Mesenchymal stem cell (in vitro differentiated cells and primary cell): ENCODE data around the gene FAM193B.
A peak's percentile ranks its signal among the peaks of the same experiment; 100 is the strongest.

Experiments used
- DNase-seq: peaks from one replicate; pipeline ENCODE4 v3.0.0-alpha.2; 2013
- H2AFZ ChIP-seq: one replicate; pipeline ENCODE4 v1.6.1; 2013; ENCODE audit warnings: low read depth, mild to moderate bottlenecking, control low read depth, inconsistent platforms, low read length, moderate library complexity
- H2AK5ac ChIP-seq: 2 replicates; pipeline ENCODE4 v1.6.1; 2013; ENCODE audit warnings: low read length, moderate library complexity, mild to moderate bottlenecking, inconsistent platforms; ENCODE audit not compliant: severe bottlenecking
- H2BK120ac ChIP-seq: one replicate; pipeline ENCODE4 v1.6.1; 2013; ENCODE audit warnings: low read depth, mild to moderate bottlenecking, inconsistent platforms, low read length, moderate library complexity
- H2BK12ac ChIP-seq, 2 experiments: one replicate each; pipeline ENCODE4 v1.6.1; 2013; ENCODE audit warnings: inconsistent platforms in 2 of 2, low read length in 2 of 2, mild to moderate bottlenecking in 2 of 2, moderate library complexity in 2 of 2, control low read depth in 1 of 2
- H2BK15ac ChIP-seq: one replicate; pipeline ENCODE4 v1.6.1; 2013; ENCODE audit warnings: mild to moderate bottlenecking, low read depth, inconsistent platforms; ENCODE audit not compliant: poor library complexity, severe bottlenecking
- H2BK5ac ChIP-seq: 2 replicates; pipeline ENCODE4 v1.6.1; 2013; ENCODE audit warnings: low read depth, mild to moderate bottlenecking, low read length, control low read depth, inconsistent platforms; ENCODE audit not compliant: poor library complexity, severe bottlenecking
- H3K14ac ChIP-seq, 2 experiments: one replicate each; pipeline ENCODE4 v1.6.1; 2013; ENCODE audit warnings: inconsistent platforms in 2 of 2, low read length in 2 of 2, control low read depth in 1 of 2, mild to moderate bottlenecking in 1 of 2, moderate library complexity in 1 of 2
- H3K18ac ChIP-seq, 2 experiments: one replicate each; pipeline ENCODE4 v1.6.1; 2013; ENCODE audit warnings: inconsistent platforms in 2 of 2, low read length in 2 of 2, control low read depth in 1 of 2, low read depth in 1 of 2, mild to moderate bottlenecking in 1 of 2
- H3K23ac ChIP-seq, 2 experiments: one replicate each; pipeline ENCODE4 v1.6.1; 2013; ENCODE audit warnings: inconsistent platforms in 2 of 2, low read length in 2 of 2, mild to moderate bottlenecking in 2 of 2, moderate library complexity in 2 of 2, control low read depth in 1 of 2
- H3K27ac ChIP-seq: 2 replicates; pipeline ENCODE4 v1.5.1; 2013; ENCODE audit warnings: mild to moderate bottlenecking, moderate library complexity, low read length, control low read depth, inconsistent platforms; ENCODE audit not compliant: poor library complexity, severe bottlenecking
- H3K27me3 ChIP-seq, 2 experiments: 2 replicates each; pipeline versions ENCODE4 v1.6.1 to v1.7.0; 2013; ENCODE audit warnings: low read length in 2 of 2, mild to moderate bottlenecking in 2 of 2, moderate library complexity in 2 of 2, control low read depth in 1 of 2, inconsistent platforms in 1 of 2; ENCODE audit not compliant: control insufficient read depth in 1 of 2, insufficient read depth in 1 of 2
- H3K36me3 ChIP-seq, 2 experiments: 2 replicates each; pipeline versions ENCODE4 v1.6.1 to v1.7.0; 2013; ENCODE audit warnings: low read length in 2 of 2, control low read depth in 1 of 2, inconsistent platforms in 1 of 2, low read depth in 1 of 2, mild to moderate bottlenecking in 1 of 2; ENCODE audit not compliant: insufficient read depth in 2 of 2, control insufficient read depth in 1 of 2
- H3K4ac ChIP-seq, 2 experiments: one replicate each; pipeline ENCODE4 v1.6.1; 2013; ENCODE audit warnings: inconsistent platforms in 2 of 2, low read length in 2 of 2, mild to moderate bottlenecking in 2 of 2, moderate library complexity in 2 of 2, control low read depth in 1 of 2, low read depth in 1 of 2
- H3K4me1 ChIP-seq: 2 replicates; pipeline ENCODE4 v1.6.1; 2013; ENCODE audit warnings: low read depth, low read length, control low read depth; ENCODE audit not compliant: control insufficient read depth, insufficient read depth
- H3K4me2 ChIP-seq: 2 replicates; pipeline ENCODE4 v1.6.1; 2013; ENCODE audit warnings: low read length, mild to moderate bottlenecking, inconsistent platforms; ENCODE audit not compliant: poor library complexity, severe bottlenecking
- H3K4me3 ChIP-seq, 2 experiments: 2 replicates each; pipeline versions ENCODE4 v1.5.1 to v1.7.0; 2013; ENCODE audit warnings: low read length in 2 of 2, mild to moderate bottlenecking in 2 of 2, control low read depth in 1 of 2, low read depth in 1 of 2; ENCODE audit not compliant: insufficient read depth in 1 of 2
- H3K79me1 ChIP-seq: replicated peaks from 2 replicates; pipeline ENCODE4 v1.6.1; 2013; ENCODE audit warnings: mild to moderate bottlenecking, control low read depth, low read length, inconsistent platforms; ENCODE audit not compliant: poor library complexity, severe bottlenecking
- H3K9ac ChIP-seq: 2 replicates; pipeline ENCODE4 v1.7.0; 2013; ENCODE audit warnings: mild to moderate bottlenecking, low read length, moderate library complexity
- H3K9me3 ChIP-seq: 2 replicates; pipeline ENCODE4 v1.7.0; 2013; ENCODE audit warnings: mild to moderate bottlenecking, low read length; ENCODE audit not compliant: control insufficient read depth
- H4K8ac ChIP-seq: one replicate; pipeline ENCODE4 v1.6.1; 2013; ENCODE audit warnings: inconsistent platforms, mild to moderate bottlenecking, low read length, moderate library complexity
- H4K91ac ChIP-seq: one replicate; pipeline ENCODE4 v1.6.1; 2013; ENCODE audit warnings: mild to moderate bottlenecking, low read length, inconsistent platforms
- WGBS: methylation state at CpG from one replicate; pipeline ENCODE4 v1.1.7; 2013; ENCODE audit warnings: mixed read lengths; 5-methylcytosine and 5-hydroxymethylcytosine counted together

FAM193B gene

GRCh38 chr5:177472460-177473442 lies 81.6 kb downstream of the FAM193B start:
- H2AK5ac ChIP-seq, result peak overlapping the region; percentile 23
- H3K9ac ChIP-seq, result peak overlapping the region; percentile 92
- H3K14ac ChIP-seq, result peak overlapping the region in 1 of 2 experiments; percentile 97
- H3K4me3 ChIP-seq, result peak overlapping the region; percentile 90 to 92
- peak overlapping the region in 1 of 2 experiments; percentile 99 for H3K23ac ChIP-seq
- peak overlapping the region; percentile 87 for H2BK120ac ChIP-seq
- H2BK5ac ChIP-seq, result peak overlapping the region; percentile 49
- H2BK12ac ChIP-seq, result peak overlapping the region in 1 of 2 experiments; percentile 78
- H3K27ac ChIP-seq, result peak overlapping the region; percentile 75
- peaks cover 15 to 44% of the 10 kb centered on the region in 2 experiments for H3K36me3 ChIP-seq
- no peaks in the 10 kb centered on the region for H3K27me3 ChIP-seq
- no peaks in the 10 kb centered on the region for H3K79me1 ChIP-seq
- no peaks in the 10 kb centered on the region for H3K9me3 ChIP-seq
- H3K4ac ChIP-seq, result peak overlapping the region; percentile 51 to 94
- no peak overlapping the region for H2AFZ ChIP-seq
- peaks cover 62% of the 10 kb centered on the region for H3K4me1 ChIP-seq
- peak overlapping the region; percentile 70 for H4K91ac ChIP-seq
- peak overlapping the region; percentile 69 for H4K8ac ChIP-seq
- DNase-seq, result peak; percentile 34
- WGBS, result 1% methylated on average over 10 of the region's 93 CpGs
- peak overlapping the region; percentile 77 to 97 for H3K18ac ChIP-seq
- H2BK15ac ChIP-seq, result peak overlapping the region; percentile 41
- peak overlapping the region; percentile 84 for H3K4me2 ChIP-seq

- Histone ChIP-seq H3K9ac (peak overlapping the region; percentile 92), H2AK5ac (no peak overlapping the region), H2AFZ (no peak overlapping the region), H2BK120ac (no peak overlapping the region), H3K27me3 (no peaks in the 10 kb centered on the region), H2BK5ac (no peak overlapping the region), H4K91ac (no peak overlapping the region), H3K36me3 (peaks cover 25 to 54% of the 10 kb centered on the region in 2 experiments), H3K4ac (no peak overlapping the region), H3K4me2 (peak overlapping the region; percentile 84), H3K79me1 (peaks cover 4% of the 10 kb centered on the region), H3K18ac (peak overlapping the region in 1 of 2 experiments; percentile 29), H2BK15ac (peak overlapping the region; percentile 31), H3K27ac (peak overlapping the region; percentile 75), H2BK12ac (no peak overlapping the region), H3K23ac (peak overlapping the region in 1 of 2 experiments; percentile 85), H3K4me1 (peaks cover 61% of the 10 kb centered on the region), H3K4me3 (peak overlapping the region; percentile 90 to 92), H4K8ac (no peak overlapping the region), H3K9me3 (no peaks in the 10 kb centered on the region), H3K14ac (peak overlapping the region in 1 of 2 experiments; percentile 18)
- WGBS, result 60% methylated on average over 13 of the region's 14 CpGs
- DNase-seq, result no peak
These were observed 82.6 kb downstream of the FAM193B start for GRCh38 chr5:177471610-177472356.

- no peak overlapping the region for H2BK120ac ChIP-seq
- peak overlapping the region in 1 of 2 experiments; percentile 20 for H3K23ac ChIP-seq
- H3K18ac ChIP-seq, result no peak overlapping the region
- H2BK5ac ChIP-seq, result no peak overlapping the region
- H3K4me2 ChIP-seq, result peak overlapping the region; percentile 84
- no peak overlapping the region for H2BK12ac ChIP-seq
- 83% methylated on average over 9 of the region's 10 CpGs for WGBS
- peaks cover 33 to 62% of the 10 kb centered on the region in 2 experiments for H3K36me3 ChIP-seq
- H3K14ac ChIP-seq, result no peak overlapping the region
- no peak overlapping the region for H2AFZ ChIP-seq
- no peak overlapping the region for H4K8ac ChIP-seq
- H3K4ac ChIP-seq, result no peak overlapping the region
- no peak overlapping the region for H4K91ac ChIP-seq
- peaks cover 58% of the 10 kb centered on the region for H3K4me1 ChIP-seq
- H2AK5ac ChIP-seq, result no peak overlapping the region
- H3K79me1 ChIP-seq, result peaks cover 6% of the 10 kb centered on the region
- H3K27ac ChIP-seq, result peak overlapping the region; percentile 75
- peak; percentile 40 for DNase-seq
- H3K9ac ChIP-seq, result peak overlapping the region; percentile 92
- H3K27me3 ChIP-seq, result no peaks in the 10 kb centered on the region
- no peaks in the 10 kb centered on the region for H3K9me3 ChIP-seq
- H3K4me3 ChIP-seq, result peak overlapping the region in 1 of 2 experiments; percentile 90
- no peak overlapping the region for H2BK15ac ChIP-seq
These were observed 83.4 kb downstream of the FAM193B start for GRCh38 chr5:177470759-177471536.
